Measurements from ENCODE around the gene PIK3R6.

DNA sequence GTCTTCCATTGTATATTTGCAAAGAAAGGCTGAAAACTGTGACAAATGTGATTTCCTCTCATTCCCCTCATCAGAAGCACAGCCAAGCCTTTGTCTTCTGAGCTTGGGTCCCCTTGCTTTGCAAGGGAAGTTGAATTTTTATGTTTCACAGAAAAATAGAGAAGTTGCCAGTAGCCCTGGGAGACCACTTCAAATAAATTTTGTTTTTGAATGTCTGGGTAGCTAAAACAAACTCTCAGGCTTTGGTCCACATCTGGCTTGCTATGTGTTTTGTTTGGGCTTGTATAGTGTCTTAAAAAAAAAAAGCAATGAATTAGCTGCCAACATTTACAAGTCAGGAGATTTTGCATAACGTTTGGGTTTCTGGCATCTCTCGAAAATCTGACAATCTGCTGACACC lies 24.1 kb downstream of the PIK3R6 start:
- TF ChIP-seq, protein P1, sequence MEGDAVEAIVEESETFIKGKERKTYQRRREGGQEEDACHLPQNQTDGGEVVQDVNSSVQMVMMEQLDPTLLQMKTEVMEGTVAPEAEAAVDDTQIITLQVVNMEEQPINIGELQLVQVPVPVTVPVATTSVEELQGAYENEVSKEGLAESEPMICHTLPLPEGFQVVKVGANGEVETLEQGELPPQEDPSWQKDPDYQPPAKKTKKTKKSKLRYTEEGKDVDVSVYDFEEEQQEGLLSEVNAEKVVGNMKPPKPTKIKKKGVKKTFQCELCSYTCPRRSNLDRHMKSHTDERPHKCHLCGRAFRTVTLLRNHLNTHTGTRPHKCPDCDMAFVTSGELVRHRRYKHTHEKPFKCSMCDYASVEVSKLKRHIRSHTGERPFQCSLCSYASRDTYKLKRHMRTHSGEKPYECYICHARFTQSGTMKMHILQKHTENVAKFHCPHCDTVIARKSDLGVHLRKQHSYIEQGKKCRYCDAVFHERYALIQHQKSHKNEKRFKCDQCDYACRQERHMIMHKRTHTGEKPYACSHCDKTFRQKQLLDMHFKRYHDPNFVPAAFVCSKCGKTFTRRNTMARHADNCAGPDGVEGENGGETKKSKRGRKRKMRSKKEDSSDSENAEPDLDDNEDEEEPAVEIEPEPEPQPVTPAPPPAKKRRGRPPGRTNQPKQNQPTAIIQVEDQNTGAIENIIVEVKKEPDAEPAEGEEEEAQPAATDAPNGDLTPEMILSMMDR (IDR thresholded peaks at IDR 0.05; ENCODE audit: low read length), result no peak
- no peak for TF ChIP-seq EZH2 (IDR thresholded peaks at IDR 0.05; ENCODE audit: borderline replicate concordance, low read length)

All from OCI-LY1 (cell line).